HEK293 (cell line): ENCODE results near the gene TNNI3.

Source experiments
- CTCF ChIA-PET: fragments of 350-600 bp; formaldehyde crosslinking; extraction: SDS; loops from one replicate; lab custom pipeline; 2021; ENCODE audit warnings: antibody characterized with exemption; lab: Yijun Ruan, JAX
- POLR2A ChIA-PET: fragments of 300-600 bp; formaldehyde crosslinking; extraction: SDS; loops from one replicate; lab custom pipeline; 2020; ENCODE audit warnings: antibody characterized with exemption, inconsistent platforms; lab: Yijun Ruan, JAX
- H3K27ac ChIP-seq: fragments of 200-500 bp; sonication (Bioruptor generic); 2 replicates; pipeline ENCODE4 v1.5.1; 2014; ENCODE audit warnings: low read depth, low read length, control low read depth, inconsistent platforms; ENCODE audit errors: extremely low read depth
- H3K36me3 ChIP-seq, 2 experiments: fragments of 200-500 bp in 1 of 2; sonication (Bioruptor generic) in 1 of 2; 1 replicate in 1 of 2; 2 replicates in 1 of 2; pipeline ENCODE4 v1.5.1; 2014 to 2017; ENCODE audit warnings: inconsistent platforms in 2 of 2, low read length in 2 of 2; ENCODE audit not compliant: control insufficient read depth in 2 of 2, insufficient read depth in 1 of 2
- H3K4me1 ChIP-seq: fragments of 200-500 bp; sonication (Bioruptor generic); 2 replicates; pipeline ENCODE4 v1.5.1; 2014; ENCODE audit warnings: mild to moderate bottlenecking, low read length, inconsistent platforms; ENCODE audit not compliant: control insufficient read depth, insufficient read depth
- H3K4me3 ChIP-seq: 2 replicates; pipeline ENCODE4 v1.5.1; 2011; ENCODE audit warnings: low read depth, mild to moderate bottlenecking, control low read depth, low read length, moderate library complexity
- H3K9me3 ChIP-seq: fragments of 200-500 bp; sonication (Bioruptor generic); 2 replicates; pipeline ENCODE4 v1.5.1; 2014; ENCODE audit warnings: low read depth, low read length, inconsistent platforms; ENCODE audit not compliant: control insufficient read depth, insufficient read depth
- ELK4 ChIP-seq: IDR thresholded peaks from 2 replicates; pipeline ENCODE4 v1.6.1; 2011; ENCODE audit warnings: mild to moderate bottlenecking, low read depth, low read length, borderline replicate concordance
- PATZ1 ChIP-seq: fragments of 450-650 bp; formaldehyde crosslinking; IDR thresholded peaks from 2 replicates; pipeline ENCODE4 v1.5.1; 2016; ENCODE audit warnings: missing biosample characterization, missing genetic modification characterization
- REST ChIP-seq: fragments of 450-650 bp; formaldehyde crosslinking; IDR thresholded peaks from 2 replicates; pipeline ENCODE4 v1.5.1; 2016; ENCODE audit warnings: missing biosample characterization, missing genetic modification characterization
- SETDB1 ChIP-seq: IDR thresholded peaks from one replicate; pipeline ENCODE4 v1.6.1; 2017; ENCODE audit warnings: mild to moderate bottlenecking, low read length, moderate library complexity, mixed read lengths; ENCODE audit not compliant: insufficient read length
- SP2 ChIP-seq: fragments of 450-650 bp; formaldehyde crosslinking; IDR thresholded peaks from 2 replicates; pipeline ENCODE4 v1.5.1; 2016; ENCODE audit warnings: missing biosample characterization, missing genetic modification characterization
- ZFP69B ChIP-seq: fragments of 450-650 bp; formaldehyde crosslinking; IDR thresholded peaks from 2 replicates; pipeline ENCODE4 v1.5.1; 2016; ENCODE audit warnings: missing biosample characterization, missing genetic modification characterization
- ZNF10 ChIP-seq: fragments of 450-650 bp; formaldehyde crosslinking; IDR thresholded peaks from 2 replicates; pipeline ENCODE4 v1.5.1; 2017; ENCODE audit warnings: missing biosample characterization, missing genetic modification characterization
- ZNF214 ChIP-seq: fragments of 450-650 bp; formaldehyde crosslinking; IDR thresholded peaks from 2 replicates; pipeline ENCODE4 v1.5.1; 2017; ENCODE audit warnings: missing biosample characterization, mild to moderate bottlenecking, missing genetic modification characterization, borderline replicate concordance
- ZNF248 ChIP-seq: fragments of 450-650 bp; formaldehyde crosslinking; IDR thresholded peaks from 2 replicates; pipeline ENCODE4 v1.5.1; 2017; ENCODE audit warnings: missing biosample characterization, missing genetic modification characterization
- ZNF335 ChIP-seq: fragments of 450-650 bp; formaldehyde crosslinking; conservative IDR thresholded peaks from 2 replicates; pipeline ENCODE4 v1.5.1; 2016; ENCODE audit warnings: missing biosample characterization, missing genetic modification characterization
- ZNF426 ChIP-seq: fragments of 450-650 bp; formaldehyde crosslinking; IDR thresholded peaks from 2 replicates; pipeline ENCODE4 v1.5.1; 2017; ENCODE audit warnings: missing biosample characterization, missing genetic modification characterization, mild to moderate bottlenecking, inconsistent platforms, moderate library complexity
- ZNF48 ChIP-seq: fragments of 450-650 bp; formaldehyde crosslinking; IDR thresholded peaks from 2 replicates; pipeline ENCODE4 v1.5.1; 2016; ENCODE audit warnings: missing biosample characterization, missing genetic modification characterization
- ZNF518A ChIP-seq: fragments of 450-650 bp; formaldehyde crosslinking; conservative IDR thresholded peaks from 2 replicates; pipeline ENCODE4 v1.5.1; 2016; ENCODE audit warnings: low read depth, missing biosample characterization, missing genetic modification characterization
- ZNF654 ChIP-seq: fragments of 450-650 bp; formaldehyde crosslinking; IDR thresholded peaks from 2 replicates; pipeline ENCODE4 v1.5.1; 2016; ENCODE audit warnings: low read depth, missing biosample characterization, missing genetic modification characterization

TNNI3 gene

GRCh38 chr19:55152017-55152416 lies 5.5 kb downstream of the TNNI3 start (continued):
- TF ChIP-seq ZNF426 (tag by site-specific recombination) (no peak), ZNF48 (tag by site-specific recombination) (no peak), REST (tag by site-specific recombination) (peak; percentile 34; the same call in 1 of the 2 replicates), SETDB1 (peak; percentile 59), ZNF214 (tag by site-specific recombination) (no peak), ZNF654 (no peak), ELK4 (no peak), ZNF248 (tag by site-specific recombination) (0 out of 2 replicates have a peak, but pooled peaks have one; percentile 57), ZNF335 (tag by site-specific recombination) (peak; percentile 54), ZFP69B (tag by site-specific recombination) (peak; percentile 42), ZNF518A (peak; percentile 100)

GRCh38 chr19:55149078-55150003 lies 8.2 kb downstream of the TNNI3 start, which contains the start of gene TNNT1:
Gene TNNT1, minus strand, starts transcription at chr19:55149206. Its CDS starts 2,049 bp downstream, at chr19:55147157.
- Histone ChIP-seq H3K4me3 (no peak within 1 kb of the TSS), H3K36me3 (no peaks in the 10 kb centered on the region), H3K9me3 (no peaks in the 10 kb centered on the region), H3K27ac (no peak within 1 kb of the TSS), H3K4me1 (no peaks in the 10 kb centered on the region)
- no peak for TF ChIP-seq PATZ1 (tag by site-specific recombination)
- TF ChIP-seq SP2, result no peak
- no peak for TF ChIP-seq ZNF10 (tag by site-specific recombination)
- POLR2A ChIA-PET, result interaction anchor here (0.5 kb wide), 2 partner anchors 17 to 328 kb away, joined by 3 to 4 read pairs; no protein-coding TSS in a partner anchor
- CTCF ChIA-PET, result interaction anchor here (4.6 kb wide), 1 partner anchor 11 kb away, joined by 52 read pairs; no protein-coding TSS in a partner anchor
